GM12878 (cell line): Measurements from ENCODE around the gene FANCC. TPM values are rescaled to one million over a fixed set of nuclear protein-coding genes. Genes with fewer than 3 reads are reported as not detected.

Experiments
- ATAC-seq: fragments of 200-7000 bp; cut with Tn5 transposase; 3 replicates; pipeline ENCODE4 v1.9.1; 2020; ENCODE audit warnings: mild to moderate bottlenecking, moderate library complexity
- BruUV-seq: library from RNA; stranded (reverse); fragments of 400-500 nt; replicated peaks from 2 replicates; lab custom pipeline; 2021; lab: Mats Ljungman, UMichigan
- CTCF ChIA-PET: fragments of 300-600 bp; sonication (Branson Sonifier 250); formaldehyde crosslinking; extraction: SDS; loops from one replicate; lab custom pipeline; 2021; ENCODE audit warnings: inconsistent platforms; lab: Yijun Ruan, JAX
- POLR2A ChIA-PET: fragments of 350-600 bp; formaldehyde crosslinking; extraction: SDS; loops from one replicate; lab custom pipeline; 2021; ENCODE audit warnings: inconsistent platforms; lab: Charles Lee
- RAD21 ChIA-PET: fragments of 300-600 bp; sonication (Branson Sonifier 250); formaldehyde crosslinking; loops from one replicate; lab custom pipeline; 2023; ENCODE audit warnings: antibody characterized with exemption; ENCODE audit not compliant: unreplicated experiment; lab: Charles Lee
- SMC1A ChIA-PET: fragments of 300-600 bp; sonication (Branson Sonifier 250); formaldehyde crosslinking; loops from one replicate; lab custom pipeline; 2023; ENCODE audit not compliant: unreplicated experiment, uncharacterized antibody; lab: Charles Lee
- DNase-seq: peaks from one replicate; pipeline ENCODE4 v3.0.0-alpha.2; 2011; ENCODE audit warnings: low read depth, low spot score
- FAIRE-seq: peaks from 3 replicates; lab custom pipeline; 2011; peaks lifted over from hg19 to GRCh38; lab: Jason Lieb, UNC
- H2AFZ ChIP-seq: 2 replicates; pipeline ENCODE4 v1.6.0; 2011; ENCODE audit warnings: low read depth, low read length, control low read depth; ENCODE audit not compliant: control insufficient read depth
- H3K27ac ChIP-seq: 2 replicates; pipeline ENCODE4 v1.5.1; 2011; ENCODE audit warnings: control low read depth; ENCODE audit not compliant: control insufficient read depth, insufficient read depth
- H3K27me3 ChIP-seq, 2 experiments: replicated peaks in 1 of 2; 2 replicates each; pipeline versions ENCODE4 v1.6.0 to v1.6.1; 2011; ENCODE audit warnings: low read length in 1 of 2; ENCODE audit not compliant: control insufficient read depth in 2 of 2, insufficient read depth in 2 of 2
- H3K36me3 ChIP-seq, 2 experiments: 2 replicates each; pipeline ENCODE4 v1.5.1; 2011; ENCODE audit warnings: low read length in 1 of 2; ENCODE audit not compliant: control insufficient read depth in 2 of 2, insufficient read depth in 2 of 2
- H3K4me1 ChIP-seq: 2 replicates; pipeline ENCODE4 v1.6.1; 2011; ENCODE audit warnings: mild to moderate bottlenecking, low read length, moderate library complexity, mixed read lengths; ENCODE audit not compliant: control insufficient read depth, insufficient read depth
- H3K4me2 ChIP-seq: 2 replicates; pipeline ENCODE4 v1.6.0; 2011; ENCODE audit warnings: control low read depth; ENCODE audit not compliant: control insufficient read depth, insufficient read depth
- H3K4me3 ChIP-seq: fragments of 200-600 bp; sonication (generic); 2 replicates; pipeline ENCODE4 v1.5.1; 2016
- H3K79me2 ChIP-seq: 2 replicates; pipeline ENCODE4 v1.6.0; 2011; ENCODE audit warnings: low read length; ENCODE audit not compliant: control insufficient read depth, insufficient read depth
- H3K9ac ChIP-seq: 2 replicates; pipeline ENCODE4 v1.8.0; 2011; ENCODE audit warnings: low read length, control low read depth, mixed read lengths; ENCODE audit not compliant: control insufficient read depth, insufficient read depth
- H3K9me3 ChIP-seq: replicated peaks from 3 replicates; pipeline ENCODE4 v1.5.1; 2011; ENCODE audit warnings: mild to moderate bottlenecking, low read length; ENCODE audit not compliant: control insufficient read depth, insufficient read depth
- H4K20me1 ChIP-seq: 2 replicates; pipeline ENCODE4 v1.6.0; 2011; ENCODE audit not compliant: control insufficient read depth, insufficient read depth
- ATF2 ChIP-seq: IDR thresholded peaks from 2 replicates; pipeline ENCODE4 v1.6.1; 2012; ENCODE audit warnings: low read length, inconsistent platforms
- CUX1 ChIP-seq: IDR thresholded peaks from 2 replicates; pipeline ENCODE4 v1.6.1; 2012; ENCODE audit warnings: improper control_type of control experiment, low read depth, low read length; ENCODE audit not compliant: insufficient replicate concordance
- E2F8 ChIP-seq: fragments of 450-650 bp; IDR thresholded peaks from 2 replicates; pipeline ENCODE4 v1.6.1; 2018; ENCODE audit warnings: mild to moderate bottlenecking, low read depth, moderate library complexity; ENCODE audit not compliant: partially characterized antibody
- HSF1 ChIP-seq: fragments of 150-350 bp; IDR thresholded peaks from 2 replicates; pipeline ENCODE4 v1.6.1; 2014; ENCODE audit warnings: mild to moderate bottlenecking, low read depth, low read length
- MEF2A ChIP-seq: IDR thresholded peaks from 2 replicates; pipeline ENCODE4 v1.6.1; 2011; ENCODE audit warnings: low read depth, mild to moderate bottlenecking, low read length, moderate library complexity; ENCODE audit not compliant: insufficient read depth
- MEF2B ChIP-seq: fragments of 450-650 bp; IDR thresholded peaks from 2 replicates; pipeline ENCODE4 v1.6.1; 2018; ENCODE audit warnings: mild to moderate bottlenecking, moderate library complexity; ENCODE audit not compliant: partially characterized antibody, poor library complexity, severe bottlenecking
- NR2F1 ChIP-seq: fragments of 450-650 bp; conservative IDR thresholded peaks from 2 replicates; pipeline ENCODE4 v1.6.1; 2017; ENCODE audit warnings: mild to moderate bottlenecking
- PAX5 ChIP-seq: IDR thresholded peaks from 2 replicates; pipeline ENCODE4 v1.6.1; 2011; ENCODE audit warnings: low read depth, low read length, borderline replicate concordance
- RUNX3 ChIP-seq: IDR thresholded peaks from 2 replicates; pipeline ENCODE4 v1.6.1; 2012; ENCODE audit warnings: low read length, inconsistent platforms
- SPI1 ChIP-seq: IDR thresholded peaks from 2 replicates; pipeline ENCODE4 v1.6.1; 2011; ENCODE audit warnings: low read depth, mild to moderate bottlenecking, low read length, moderate library complexity, borderline replicate concordance; ENCODE audit not compliant: insufficient read depth
- SUPT20H ChIP-seq: IDR thresholded peaks from 2 replicates; pipeline ENCODE4 v1.6.1; 2011; ENCODE audit warnings: low read depth, mild to moderate bottlenecking, low read length, moderate library complexity, borderline replicate concordance; ENCODE audit not compliant: control insufficient read depth
- ZBED1 ChIP-seq: IDR thresholded peaks from 2 replicates; pipeline ENCODE4 v1.6.1; 2016; ENCODE audit warnings: borderline replicate concordance
- WGBS: methylation state at CpG from one replicate; pipeline ENCODE4 v1.1.6; 2016; ENCODE audit warnings: low lambda C conversion rate; ENCODE audit not compliant: insufficient replicate concordance, insufficient coverage; ENCODE audit errors: missing lambda C conversion rate; 5-methylcytosine and 5-hydroxymethylcytosine counted together
- in situ Hi-C: fragments of 300-500 bp; cut with MboI; formaldehyde crosslinking; loops from 9 replicates; pipeline ENCODE4 v1.14.3; 2018; ENCODE audit warnings: mixed read lengths
- intact Hi-C: fragments of 100-400 bp; cut with micrococcal nuclease; formaldehyde crosslinking; loops from one replicate; pipeline ENCODE4 v1.14.2; 2022; ENCODE audit not compliant: unreplicated experiment
- polyA plus RNA-seq, 11 experiments: library from polyadenylated mRNA; depleted of rRNA in 4 of 11; unstranded in 6 of 11; stranded (reverse) in 5 of 11; fragments of >200 nt; fragmentation: Nextera tagmentation in 4 of 11; fragmentation: Illumina TruSeq in 1 of 11; extraction: Ambion mirVana in 4 of 11; extraction: Trizol in 1 of 11; gene quantifications; 1 replicate in 1 of 11; 2 replicates in 10 of 11; pipeline versions ENCODE4 v1.2.1 to v1.2.3, GENCODE V29; 2011 to 2016; ENCODE audit warnings: inconsistent platforms in 2 of 11, missing spikeins in 2 of 11, low read depth in 1 of 11
- total RNA-seq, 4 experiments: library from RNA; depleted of rRNA in 3 of 4; stranded (reverse); fragments of >200 nt in 3 of 4; fragmentation: Illumina TruSeq in 1 of 4; extraction: Trizol in 1 of 4; gene quantifications; 2 replicates each; pipeline versions ENCODE4 v1.2.1 to v1.2.3, GENCODE V29; 2013 to 2021

Gene FANCC
- total and polyA plus RNA-seq, 10 of the 15 experiments (the other 5 are each of a cell fraction or from before 2014, with no cell fraction given), result 1.2 to 16.8 (median 10.5) TPM

- RAD21 ChIA-PET, result interaction anchor here (1.9 kb wide), 1 partner anchor 136 kb away, joined by 5 read pairs; no protein-coding TSS in a partner anchor
- BruUV-seq, result no TSS peak
- in situ Hi-C loops, result no loop called here
- Histone ChIP-seq H3K9me3 (no peaks in the 10 kb centered on the region), H3K4me3 (peak overlapping the region; percentile 45; the same call in 1 of the 2 replicates), H3K27me3 (no peaks in the 10 kb centered on the region), H3K4me2 (peak overlapping the region; percentile 84), H3K36me3 (no peaks in the 10 kb centered on the region), H3K4me1 (peaks cover 18% of the 10 kb centered on the region), H3K27ac (no peak overlapping the region), H2AFZ (no peak overlapping the region; the same call in 1 of the 2 replicates), H3K79me2 (peaks cover 4% of the 10 kb centered on the region; the same call in 1 of the 2 replicates), H3K9ac (no peak overlapping the region), H4K20me1 (no peaks in the 10 kb centered on the region)
- 28% methylated on average over 5 of the region's 5 CpGs for WGBS
- ATAC-seq, result peak; percentile 93
- POLR2A ChIA-PET, result no interaction called here
- SMC1A ChIA-PET, result interaction anchor here (1.0 to 1.6 kb wide), 4 partner anchors 15 to 585 kb away, joined by 3 to 8 read pairs (median 3); no protein-coding TSS in a partner anchor
- CTCF ChIA-PET, result interaction anchor here (1.1 to 4.9 kb wide), 7 partner anchors 14 to 586 kb away, joined by 3 to 63 read pairs (median 5); no protein-coding TSS in a partner anchor
- peak; percentile 35 for FAIRE-seq
- peak; percentile 21 for DNase-seq
- intact Hi-C loops, result loop anchor here (5.0 to 10.0 kb wide), 3 partner anchors 241 to 582 kb away; no protein-coding TSS in a partner anchor
- no peak for TF ChIP-seq HSF1
- no peak for TF ChIP-seq SPI1
- no peak for TF ChIP-seq CUX1
- TF ChIP-seq SUPT20H, result no peak
- peak; percentile 37; the same call in 1 of the 2 replicates for TF ChIP-seq PAX5
- no peak for TF ChIP-seq MEF2B
- TF ChIP-seq ZBED1, result no peak
- TF ChIP-seq RUNX3, result peak; percentile 86
- TF ChIP-seq ATF2, result no peak
- no peak for TF ChIP-seq E2F8
- 0 out of 2 replicates have a peak, but pooled peaks have one; percentile 36 for TF ChIP-seq NR2F1
- TF ChIP-seq MEF2A, result no peak
Measured at GRCh38 chr9:95266649-95267048, 50.9 kb downstream of the FANCC start.
